HG02938 (cell line): Measurements from ENCODE around the gene KRTAP9-4.
"Not testable (repeated sequence)": the region's sequence is repeated elsewhere in the genome, so short reads cannot be mapped to it uniquely, and the experiment has no call there.

ENCODE experiments used
- ATAC-seq: cut with Tn5 transposase; IDR thresholded peaks from one replicate; pipeline ENCODE4 v1.9.1; 2021; ENCODE audit warnings: mild to moderate bottlenecking, moderate library complexity; ENCODE audit not compliant: unreplicated experiment

KRTAP9-4 gene, protein sequence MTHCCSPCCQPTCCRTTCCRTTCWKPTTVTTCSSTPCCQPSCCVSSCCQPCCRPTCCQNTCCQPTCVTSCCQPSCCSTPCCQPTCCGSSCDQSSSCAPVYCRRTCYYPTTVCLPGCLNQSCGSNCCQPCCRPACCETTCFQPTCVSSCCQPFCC

GRCh38 chr17:41249637-41250240, at the start of gene KRTAP9-4:
TSS of gene KRTAP9-4 (plus strand) at chr17:41249687. CDS start at chr17:41249721, 34 bp downstream.
- ATAC-seq = not testable (repeated sequence)

- ATAC-seq = no peak
Observed at GRCh38 chr17:41211845-41212466, 37.5 kb upstream of the KRTAP9-4 start.

DNA sequence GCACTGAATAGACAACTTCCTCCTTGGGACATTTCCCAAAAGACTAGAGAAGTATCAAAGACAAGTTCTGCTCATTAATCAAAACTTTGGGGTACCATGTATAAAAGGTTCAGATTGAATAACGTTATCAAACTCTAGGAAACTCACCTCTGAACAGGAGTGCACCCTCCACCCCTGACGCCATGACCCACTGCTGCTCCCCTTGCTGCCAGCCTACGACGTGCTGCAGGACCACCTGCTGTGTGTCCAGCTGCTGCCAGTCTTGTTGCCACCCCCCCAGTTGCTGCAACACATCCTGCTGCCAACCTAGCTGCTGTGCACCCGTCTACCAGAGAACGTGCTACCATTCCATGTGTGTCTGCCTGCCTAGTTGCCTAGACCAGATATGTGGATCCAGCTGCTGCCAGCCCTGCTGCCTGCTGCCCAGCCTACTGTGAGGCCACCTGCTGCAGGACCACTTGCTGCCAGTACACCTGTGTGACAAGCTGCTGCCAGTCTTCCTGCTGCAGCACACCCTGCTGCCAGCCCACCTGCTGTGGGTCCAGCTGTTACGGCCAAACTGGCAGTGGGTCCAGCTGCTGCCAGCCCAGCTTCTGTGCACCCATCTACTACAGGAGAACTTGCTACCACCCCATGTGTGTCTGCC, 36.8 kb upstream of the KRTAP9-4 start:
- ATAC-seq = no peak

DNA sequence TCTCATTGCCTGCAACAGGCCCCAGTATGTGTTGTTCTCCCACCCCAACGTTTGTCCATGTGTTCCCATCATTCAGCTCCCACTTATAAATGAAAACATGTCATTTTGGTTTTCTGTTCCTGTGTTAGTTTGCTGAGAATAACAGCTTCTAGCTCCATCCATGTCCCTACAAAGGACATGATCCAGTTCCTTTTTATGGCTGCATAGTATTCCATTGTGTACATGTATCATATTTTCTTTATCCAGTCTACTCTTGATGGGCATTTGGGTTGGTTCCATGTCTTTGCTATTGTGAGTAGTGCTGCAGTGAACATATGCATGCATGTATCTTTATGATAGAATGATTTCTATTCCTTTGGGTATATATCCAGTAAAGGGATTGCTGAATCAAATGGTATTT, 33.8 kb upstream of the KRTAP9-4 start:
- ATAC-seq = no peak

DNA sequence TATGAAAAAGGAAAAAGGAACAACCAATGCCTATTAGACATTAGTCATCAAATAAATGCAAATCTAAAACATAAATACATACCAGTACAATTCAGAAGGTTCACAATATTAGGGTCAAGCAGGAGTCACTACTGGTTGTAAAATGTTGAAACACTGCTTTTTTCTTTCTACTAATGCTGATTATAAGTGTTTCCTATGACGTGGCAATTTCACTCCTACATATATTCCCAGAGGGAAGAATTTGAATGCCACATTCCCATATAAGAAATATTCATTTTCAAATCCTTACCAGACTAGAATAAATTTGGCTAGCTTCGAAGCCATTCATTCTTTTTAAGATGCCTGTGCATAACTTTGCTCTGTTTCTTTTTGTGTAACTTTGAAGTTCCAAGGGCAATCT, 25.7 kb upstream of the KRTAP9-4 start:
- no peak for ATAC-seq

DNA sequence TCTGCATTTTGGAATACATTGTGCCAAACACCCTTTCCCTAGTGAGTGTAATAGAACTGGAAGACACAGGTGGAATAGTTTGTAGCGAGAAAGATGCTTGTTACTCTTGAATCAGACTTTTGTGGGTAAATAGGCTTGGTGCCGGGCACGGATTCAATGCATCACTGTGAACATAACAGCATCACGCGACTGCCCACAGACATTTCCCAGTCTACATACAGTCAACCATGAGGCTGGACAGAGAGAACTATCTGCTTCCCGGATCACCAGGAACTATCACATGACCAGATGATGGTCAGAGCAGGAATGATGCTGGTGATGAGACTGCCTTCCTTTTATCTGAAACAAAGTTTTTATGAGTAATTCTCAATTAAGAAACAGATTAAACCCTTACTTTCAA, 23.4 kb upstream of the KRTAP9-4 start:
- ATAC-seq = no peak

DNA sequence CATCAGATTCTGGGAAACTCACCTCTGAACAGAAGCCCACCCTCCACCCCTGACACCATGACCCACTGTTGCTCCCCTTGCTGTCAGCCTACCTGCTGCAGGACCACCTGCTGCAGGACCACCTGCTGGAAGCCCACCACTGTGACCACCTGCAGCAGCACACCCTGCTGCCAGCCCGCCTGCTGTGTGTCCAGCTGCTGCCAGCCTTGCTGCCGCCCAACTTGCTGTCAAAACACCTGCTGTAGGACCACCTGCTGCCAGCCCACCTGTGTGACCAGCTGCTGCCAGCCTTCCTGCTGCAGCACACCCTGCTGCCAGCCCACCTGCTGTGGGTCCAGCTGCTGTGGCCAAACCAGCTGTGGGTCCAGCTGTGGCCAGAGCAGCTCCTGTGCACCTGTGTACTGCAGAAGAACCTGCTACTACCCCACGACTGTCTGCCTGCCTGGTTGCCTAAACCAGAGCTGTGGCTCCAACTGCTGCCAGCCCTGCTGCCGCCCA, 22.8 kb upstream of the KRTAP9-4 start, which contains the start of gene KRTAP9-2:
Gene KRTAP9-2 (plus strand): TSS at position 51 of the 498 bp plus-strand sequence. CDS start 7 bp downstream, at position 58.
- ATAC-seq = not testable (repeated sequence)

GRCh38 chr17:41230094-41230493, 19.4 kb upstream of the KRTAP9-4 start:
- ATAC-seq = no peak

GRCh38 chr17:41231731-41232130, 17.8 kb upstream of the KRTAP9-4 start:
- ATAC-seq = no peak

DNA sequence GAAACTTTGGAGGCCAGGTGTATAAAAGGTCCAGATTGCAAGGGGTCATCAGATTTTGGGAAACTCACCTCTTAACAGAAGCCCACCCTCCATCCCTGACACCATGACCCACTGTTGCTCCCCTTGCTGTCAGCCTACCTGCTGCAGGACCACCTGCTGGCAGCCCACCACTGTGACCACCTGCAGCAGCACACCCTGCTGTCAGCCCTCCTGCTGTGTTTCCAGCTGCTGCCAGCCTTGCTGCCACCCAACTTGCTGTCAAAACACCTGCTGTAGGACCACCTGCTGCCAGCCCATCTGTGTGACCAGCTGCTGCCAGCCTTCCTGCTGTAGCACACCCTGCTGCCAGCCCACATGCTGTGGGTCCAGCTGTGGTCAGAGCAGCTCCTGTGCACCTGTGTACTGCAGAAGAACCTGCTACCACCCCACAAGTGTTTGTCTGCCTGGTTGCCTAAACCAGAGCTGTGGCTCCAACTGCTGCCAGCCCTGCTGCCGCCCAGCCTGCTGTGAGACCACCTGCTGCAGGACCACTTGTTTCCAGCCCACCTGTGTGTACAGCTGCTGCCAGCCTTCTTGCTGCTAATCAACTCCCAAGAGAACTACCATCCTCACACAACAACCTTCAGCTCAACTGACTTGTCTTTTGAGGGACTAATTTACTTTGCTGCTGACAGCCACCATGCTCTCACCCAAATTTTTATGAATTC, 16.9 kb upstream of the KRTAP9-4 start, which contains the start of gene KRTAP9-3:
Gene KRTAP9-3 (plus strand): TSS at position 51 of the 707 bp plus-strand sequence. CDS start 53 bp downstream, at position 104.
- not testable (repeated sequence) for ATAC-seq

DNA sequence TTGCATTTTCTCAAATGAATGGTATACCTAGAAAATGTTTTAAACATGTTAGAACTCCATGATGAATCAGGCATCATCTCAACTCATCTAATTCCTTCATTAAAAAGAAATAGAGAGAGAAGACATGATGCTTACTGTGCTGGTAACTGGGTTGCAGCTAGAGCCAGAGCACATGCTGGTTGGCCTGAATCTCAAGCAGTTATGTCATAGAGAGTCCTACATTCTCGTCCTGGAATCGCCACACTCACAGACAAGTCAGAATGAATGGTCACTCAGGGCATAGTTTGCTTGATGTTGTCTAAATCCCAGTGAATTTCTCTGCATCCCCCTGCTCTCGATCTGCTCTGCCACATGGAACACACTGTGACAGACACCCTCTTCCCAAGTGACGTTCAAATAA, 12.4 kb upstream of the KRTAP9-4 start:
- not testable (repeated sequence) for ATAC-seq

- not testable (repeated sequence) for ATAC-seq
Observed at GRCh38 chr17:41237949-41238437, 11.5 kb upstream of the KRTAP9-4 start, which contains the start of gene KRTAP9-8. TSS of gene KRTAP9-8 (plus strand) at chr17:41237999. CDS start at chr17:41238052, 53 bp downstream.

- ATAC-seq = not testable (repeated sequence)
Observed at GRCh38 chr17:41246995-41247787, 2.3 kb upstream of the KRTAP9-4 start.

- ATAC-seq = no peak
Observed at GRCh38 chr17:41251261-41251660, 1.8 kb downstream of the KRTAP9-4 start.

GRCh38 chr17:41254861-41255260, 5.4 kb downstream of the KRTAP9-4 start:
- ATAC-seq = no peak

DNA sequence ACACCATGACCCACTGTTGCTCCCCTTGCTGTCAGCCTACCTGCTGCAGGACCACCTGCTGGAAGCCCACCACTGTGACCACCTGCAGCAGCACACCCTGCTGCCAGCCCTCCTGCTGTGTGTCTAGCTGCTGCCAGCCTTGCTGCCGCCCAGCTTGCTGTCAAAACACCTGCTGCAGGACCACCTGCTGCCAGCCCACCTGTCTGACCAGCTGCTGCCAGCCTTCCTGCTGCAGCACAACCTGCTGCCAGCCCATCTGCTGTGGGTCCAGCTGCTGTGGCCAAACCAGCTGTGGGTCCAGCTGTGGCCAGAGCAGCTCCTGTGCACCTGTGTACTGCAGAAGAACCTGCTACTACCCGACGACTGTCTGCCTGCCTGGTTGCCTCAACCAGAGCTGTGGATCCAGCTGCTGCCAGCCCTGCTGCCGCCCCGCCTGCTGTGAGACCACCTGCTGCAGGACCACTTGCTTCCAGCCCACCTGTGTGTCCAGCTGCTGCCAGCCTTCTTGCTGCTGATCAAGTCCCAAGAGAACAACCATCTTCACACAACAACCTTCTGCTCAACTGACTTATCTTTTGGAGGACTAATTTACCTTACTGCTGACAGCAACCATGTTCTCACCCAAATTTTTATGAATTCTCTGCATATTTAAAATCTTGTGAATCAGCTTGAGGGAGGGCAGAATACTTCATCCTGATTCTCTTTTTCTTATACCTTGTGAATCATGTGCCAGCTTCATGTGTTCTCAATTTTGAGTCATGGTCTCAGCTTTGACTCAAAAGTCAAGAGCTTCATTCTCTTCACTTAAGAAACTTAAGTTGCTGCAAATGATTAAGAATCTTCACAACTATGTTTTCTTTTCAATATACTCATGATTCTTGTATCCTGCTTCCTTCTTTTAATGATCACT, 6.1 kb downstream of the KRTAP9-4 start, which contains the start of gene KRTAP9-9:
Gene KRTAP9-9 (plus strand): TSS at position 4 of the 910 bp plus-strand sequence.
- ATAC-seq = not testable (repeated sequence)

- ATAC-seq = no peak
Observed at GRCh38 chr17:41256291-41256685, 6.8 kb downstream of the KRTAP9-4 start.

GRCh38 chr17:41258406-41258805, 8.9 kb downstream of the KRTAP9-4 start:
- ATAC-seq = no peak
